ENCODE data around the gene DPYSL5.

GRCh38 chr2:26818255-26818654 lies 29.7 kb upstream of the DPYSL5 start:
- TF ChIP-seq CTCF (IDR thresholded peaks at IDR 0.05 in 2 of 3, conservative IDR thresholded peaks at IDR 0.05 in 1 of 3; ENCODE audit: insufficient read depth in 2 of 3, low read depth in 1 of 3, low read length in 3 of 3) (no peak), JUND (IDR thresholded peaks at IDR 0.05; ENCODE audit: borderline replicate concordance, low read depth, low read length) (no peak), JUND (tag; IDR thresholded peaks at IDR 0.05; ENCODE audit: borderline replicate concordance, low read depth, low read length) (no peak)

Measured in K562 (cell line).